ENCODE results near the gene BRCC3. TPM values are rescaled to one million over a fixed set of nuclear protein-coding genes. Genes with fewer than 3 reads are reported as not detected.

The BRCC3 gene
- total and polyA plus RNA-seq, 4 donors: 7.8 to 12.2 (median 10.1) TPM

- no peak for TF ChIP-seq HNF4A (conservative IDR thresholded peaks at IDR 0.05)
- TF ChIP-seq CTCF (IDR thresholded peaks at IDR 0.05; ENCODE audit: low read depth, low read length, missing input control): peak; percentile 42
- peak; percentile 65 to 80 for TF ChIP-seq RAD21 (IDR thresholded peaks at IDR 0.05)
- Histone ChIP-seq H3K9ac (ENCODE audit: low read depth in 1 of 2, low read length in 2 of 2) (no peak overlapping the region), H3K27me3 (ENCODE audit: control insufficient read depth in 4 of 4, insufficient read depth in 4 of 4, low read length in 3 of 4) (no peaks in the 10 kb centered on the region), H3K9me3 (ENCODE audit: control insufficient read depth in 4 of 4, low read length in 3 of 4) (peaks cover 0 to 2% (median 0%) of the 10 kb centered on the region in 4 donors), H3K27ac (ENCODE audit: low read depth in 1 of 2, low read length in 2 of 2) (no peak overlapping the region), H3K4me1 (ENCODE audit: control insufficient read depth in 4 of 4, insufficient read depth in 4 of 4, low read length in 3 of 4) (no peaks in the 10 kb centered on the region), H3K4me3 (ENCODE audit: low read depth in 1 of 3, low read length in 3 of 3) (no peak overlapping the region), H3K36me3 (ENCODE audit: control insufficient read depth in 4 of 4, insufficient read depth in 3 of 4, low read depth in 1 of 4, low read length in 3 of 4) (peaks cover 0 to 4% (median 0%) of the 10 kb centered on the region in 4 donors)
- 81% methylated on average over 24 of the region's 24 CpGs for WGBS
- DNase-seq (ENCODE audit: low spot score): peak; percentile 48
Measured at GRCh38 chrX:155086202-155086840, 15.0 kb downstream of the BRCC3 start.

- peaks cover 0 to 2% (median 0%) of the 10 kb centered on the region in 4 donors for H3K9me3 ChIP-seq (ENCODE audit: control insufficient read depth in 4 of 4, low read length in 3 of 4)
- no peak overlapping the region for H3K27ac ChIP-seq (ENCODE audit: low read depth in 1 of 2, low read length in 2 of 2)
- H3K4me1 ChIP-seq (ENCODE audit: control insufficient read depth in 4 of 4, insufficient read depth in 4 of 4, low read length in 3 of 4): no peaks in the 10 kb centered on the region
- H3K27me3 ChIP-seq (ENCODE audit: control insufficient read depth in 4 of 4, insufficient read depth in 4 of 4, low read length in 3 of 4): no peaks in the 10 kb centered on the region
- H3K9ac ChIP-seq (ENCODE audit: low read depth in 1 of 2, low read length in 2 of 2): no peak overlapping the region
- no peak overlapping the region for H3K4me3 ChIP-seq (ENCODE audit: low read depth in 1 of 3, low read length in 3 of 3)
- 96% methylated on average over 26 of the region's 26 CpGs for WGBS
- DNase-seq (ENCODE audit: low spot score): no peak
- H3K36me3 ChIP-seq (ENCODE audit: control insufficient read depth in 4 of 4, insufficient read depth in 3 of 4, low read depth in 1 of 4, low read length in 3 of 4): peaks cover 0 to 4% (median 0%) of the 10 kb centered on the region in 4 donors
- TF ChIP-seq TAF1 (conservative IDR thresholded peaks at IDR 0.05): no peak
- TF ChIP-seq MAX (IDR thresholded peaks at IDR 0.05): no peak
- no peak for TF ChIP-seq HNF4A (conservative IDR thresholded peaks at IDR 0.05)
- TF ChIP-seq GABPA (IDR thresholded peaks at IDR 0.05 in 1 of 2, conservative IDR thresholded peaks at IDR 0.05 in 1 of 2): no peak
- no peak for TF ChIP-seq NR2F2 (IDR thresholded peaks at IDR 0.05)
- TF ChIP-seq JUND (IDR thresholded peaks at IDR 0.05): no peak
- no peak for TF ChIP-seq FOXA1 (IDR thresholded peaks at IDR 0.05)
Measured at GRCh38 chrX:155086961-155087735, 15.8 kb downstream of the BRCC3 start.

DNA sequence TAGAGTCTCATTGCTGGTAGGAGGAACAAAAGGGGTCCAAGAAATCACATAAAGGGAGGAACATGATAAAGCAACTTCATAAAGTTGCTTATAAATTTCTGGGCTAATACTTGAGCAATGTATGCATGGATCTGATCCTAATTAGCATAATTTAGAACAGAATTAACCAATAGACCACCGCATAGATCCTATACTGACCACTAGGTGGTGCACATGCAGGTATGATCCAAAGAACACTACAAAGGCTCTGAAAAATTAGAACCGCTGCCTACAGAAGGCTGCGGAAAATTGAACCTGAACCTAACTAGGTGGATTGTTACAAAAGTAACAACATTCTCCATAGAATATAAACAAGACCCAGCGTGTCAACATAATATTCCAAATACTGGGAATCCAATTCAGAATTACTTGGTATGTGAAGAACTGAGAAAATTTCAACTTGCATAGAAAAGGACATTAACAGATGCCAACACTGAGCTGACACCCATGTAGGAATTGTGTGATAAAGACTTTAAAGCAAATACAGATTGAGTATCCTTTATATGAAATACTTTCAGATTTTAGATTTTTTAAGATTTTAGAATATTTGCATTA lies 23.3 kb downstream of the BRCC3 start:
- Histone ChIP-seq H3K27ac (ENCODE audit: low read depth in 1 of 2, low read length in 2 of 2) (no peak overlapping the region), H3K4me3 (ENCODE audit: low read depth in 1 of 3, low read length in 3 of 3) (no peak overlapping the region), H3K4me1 (ENCODE audit: control insufficient read depth in 4 of 4, insufficient read depth in 4 of 4, low read length in 3 of 4) (no peaks in the 10 kb centered on the region), H3K27me3 (ENCODE audit: control insufficient read depth in 4 of 4, insufficient read depth in 4 of 4, low read length in 3 of 4) (no peaks in the 10 kb centered on the region), H3K9ac (ENCODE audit: low read depth in 1 of 2, low read length in 2 of 2) (no peak overlapping the region), H3K9me3 (ENCODE audit: control insufficient read depth in 4 of 4, low read length in 3 of 4) (no peaks in the 10 kb centered on the region), H3K36me3 (ENCODE audit: control insufficient read depth in 4 of 4, insufficient read depth in 3 of 4, low read depth in 1 of 4, low read length in 3 of 4) (peaks cover 0 to 4% (median 0%) of the 10 kb centered on the region in 4 donors)
- no peak for DNase-seq (ENCODE audit: low spot score)
- WGBS: 35% methylated on average over 4 of the region's 4 CpGs
- TF ChIP-seq RAD21 (IDR thresholded peaks at IDR 0.05): peak; percentile 71 to 80
- TF ChIP-seq YY1 (IDR thresholded peaks at IDR 0.05): no peak
- peak; percentile 47 for TF ChIP-seq CTCF (IDR thresholded peaks at IDR 0.05; ENCODE audit: low read depth, low read length, missing input control)
- TF ChIP-seq MAX (IDR thresholded peaks at IDR 0.05): no peak

Data from liver (tissue), 9 donors.